ENCODE results near the gene BRSK2. TPM values are rescaled to one million over a fixed set of nuclear protein-coding genes. Genes with fewer than 3 reads are reported as not detected.

BRSK2 gene
- total RNA-seq, 4 donors from 2014 or later: 0.23 to 0.68 TPM; not detected in 2

GRCh38 chr11:1387521-1387920, 2.2 kb upstream of the BRSK2 start:
- 92 to 93% methylated on average over 10 of the region's 10 CpGs for WGBS, 2 donors
- TF ChIP-seq POLR2A (IDR thresholded peaks at IDR 0.05): no peak
- TF ChIP-seq, protein P1, sequence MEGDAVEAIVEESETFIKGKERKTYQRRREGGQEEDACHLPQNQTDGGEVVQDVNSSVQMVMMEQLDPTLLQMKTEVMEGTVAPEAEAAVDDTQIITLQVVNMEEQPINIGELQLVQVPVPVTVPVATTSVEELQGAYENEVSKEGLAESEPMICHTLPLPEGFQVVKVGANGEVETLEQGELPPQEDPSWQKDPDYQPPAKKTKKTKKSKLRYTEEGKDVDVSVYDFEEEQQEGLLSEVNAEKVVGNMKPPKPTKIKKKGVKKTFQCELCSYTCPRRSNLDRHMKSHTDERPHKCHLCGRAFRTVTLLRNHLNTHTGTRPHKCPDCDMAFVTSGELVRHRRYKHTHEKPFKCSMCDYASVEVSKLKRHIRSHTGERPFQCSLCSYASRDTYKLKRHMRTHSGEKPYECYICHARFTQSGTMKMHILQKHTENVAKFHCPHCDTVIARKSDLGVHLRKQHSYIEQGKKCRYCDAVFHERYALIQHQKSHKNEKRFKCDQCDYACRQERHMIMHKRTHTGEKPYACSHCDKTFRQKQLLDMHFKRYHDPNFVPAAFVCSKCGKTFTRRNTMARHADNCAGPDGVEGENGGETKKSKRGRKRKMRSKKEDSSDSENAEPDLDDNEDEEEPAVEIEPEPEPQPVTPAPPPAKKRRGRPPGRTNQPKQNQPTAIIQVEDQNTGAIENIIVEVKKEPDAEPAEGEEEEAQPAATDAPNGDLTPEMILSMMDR (IDR thresholded peaks at IDR 0.05): no peak
- intact Hi-C loops (cut with DNase I; ENCODE audit: low total_unique reads): no loop called here
- no peak for DNase-seq (ENCODE audit: low spot score in 2 of 2)
- no peak overlapping the region for H3K4me3 ChIP-seq (ENCODE audit: low read depth, poor library complexity, severe bottlenecking)

DNA sequence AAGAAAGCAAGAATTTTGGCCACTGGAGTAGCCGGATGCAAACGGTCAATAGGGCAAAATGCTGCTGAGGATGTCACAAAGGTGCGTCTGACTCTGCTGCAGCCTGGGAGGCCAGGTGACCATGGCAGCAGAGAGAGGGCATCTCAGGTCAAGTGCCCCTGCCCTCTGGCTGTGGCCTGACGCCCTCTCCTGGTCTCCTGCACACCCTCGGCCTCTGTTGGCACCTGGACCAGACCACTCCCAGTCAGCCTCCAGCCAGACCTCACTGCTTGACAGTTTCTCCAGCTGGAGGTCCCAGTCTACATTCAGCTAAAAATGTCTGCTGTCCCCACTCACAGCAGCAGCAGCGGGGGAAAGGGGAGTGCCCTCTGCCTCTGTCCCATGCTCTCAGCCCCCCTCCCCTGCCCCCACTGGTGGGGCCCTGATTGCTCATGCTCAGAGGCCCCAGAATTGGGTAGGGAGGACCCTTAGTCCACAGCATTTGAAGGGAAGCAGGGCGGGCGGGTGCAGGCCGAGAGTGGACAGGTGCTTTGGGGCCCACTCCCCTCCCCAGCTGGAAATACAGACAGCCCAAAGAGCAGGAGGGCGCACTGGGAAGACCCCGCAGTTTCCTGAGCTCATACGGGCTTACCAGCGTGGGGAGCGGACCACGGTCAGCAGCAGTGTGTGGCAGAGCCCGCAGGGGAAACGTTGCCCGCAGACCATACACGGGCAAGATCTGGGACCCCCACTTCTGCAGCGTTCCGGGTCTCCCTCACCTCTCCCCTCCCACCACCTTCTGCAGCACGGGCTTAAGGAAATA, 1.6 kb upstream of the BRSK2 start:
- intact Hi-C loops (cut with DNase I; ENCODE audit: low total_unique reads): no loop called here
- DNase-seq (ENCODE audit: low spot score in 2 of 2): no peak
- TF ChIP-seq, protein P1 (IDR thresholded peaks at IDR 0.05): no peak
- TF ChIP-seq POLR2A (IDR thresholded peaks at IDR 0.05): no peak
- no peak overlapping the region for H3K4me3 ChIP-seq (ENCODE audit: low read depth, poor library complexity, severe bottlenecking)
- 65 to 69% methylated on average over 22 of the region's 22 CpGs for WGBS, 2 donors

DNA sequence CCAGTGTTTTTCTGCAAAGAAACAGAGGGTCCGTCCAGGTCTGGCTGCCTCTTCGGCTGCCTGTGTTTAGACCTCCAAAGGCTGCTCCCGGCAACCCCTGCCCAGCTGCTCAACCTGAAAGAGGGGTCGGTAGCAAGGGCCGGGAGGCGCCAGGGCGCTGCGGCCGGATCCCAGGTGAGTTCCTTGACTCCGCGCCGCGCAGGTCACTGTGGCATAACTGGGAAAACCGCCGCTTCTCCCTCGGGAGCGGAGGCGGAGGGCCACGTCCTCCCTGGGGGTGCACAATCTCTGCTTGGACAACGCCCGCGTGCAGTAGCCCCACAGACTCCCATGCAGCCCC, 1.0 kb upstream of the BRSK2 start:
- no peak for DNase-seq (ENCODE audit: low spot score in 2 of 2)
- no peak overlapping the region for H3K4me3 ChIP-seq (ENCODE audit: low read depth, poor library complexity, severe bottlenecking)
- intact Hi-C loops (cut with DNase I; ENCODE audit: low total_unique reads): no loop called here
- WGBS, 2 donors: 7 to 15% methylated on average over 18 to 19 of the region's 22 CpGs
- TF ChIP-seq POLR2A (IDR thresholded peaks at IDR 0.05): no peak
- TF ChIP-seq, protein P1 (IDR thresholded peaks at IDR 0.05): no peak

DNA sequence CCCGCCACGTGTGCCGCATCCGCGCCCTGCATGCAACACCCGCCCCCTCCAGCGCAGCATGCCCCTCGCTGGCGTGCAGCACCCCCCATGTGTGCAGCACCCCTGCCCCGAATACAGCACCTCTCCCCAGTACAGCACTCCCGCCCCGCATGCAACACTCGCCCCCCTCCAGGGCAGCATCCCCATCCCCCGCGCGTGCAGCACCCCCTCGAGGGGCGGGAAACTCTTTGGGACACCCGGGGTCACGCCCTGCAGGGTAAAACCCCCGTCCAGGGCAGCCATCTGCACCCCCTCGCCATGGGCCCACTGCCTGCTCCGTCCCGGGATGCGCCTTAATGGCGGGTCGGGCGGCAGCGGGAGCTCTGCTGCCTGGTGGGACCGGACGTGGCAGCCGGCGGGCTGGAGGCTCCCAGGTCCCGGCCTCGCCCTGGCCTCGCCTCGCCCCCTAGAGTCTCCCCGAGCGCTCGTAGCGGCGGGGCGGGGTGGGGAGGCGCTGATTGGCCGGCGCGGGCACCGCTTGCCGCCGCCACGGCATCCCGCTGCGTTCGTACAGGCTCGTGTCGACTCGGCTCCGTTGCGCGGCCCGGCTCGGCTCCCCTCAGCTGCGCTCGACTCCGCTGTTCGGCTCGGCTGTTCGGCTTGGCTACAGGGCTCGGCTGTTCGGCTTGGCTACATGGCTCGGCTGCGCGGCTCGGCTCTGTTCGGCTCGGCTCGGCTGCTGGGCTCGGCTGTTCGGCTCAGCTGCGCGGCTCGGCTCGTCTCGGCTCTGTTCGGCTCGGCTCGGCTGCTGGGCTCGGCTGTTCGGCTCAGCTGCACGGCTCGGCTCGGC, 417 bp upstream of the BRSK2 start:
- intact Hi-C loops (cut with DNase I; ENCODE audit: low total_unique reads): no loop called here
- peak; percentile 96 to 99 for DNase-seq (ENCODE audit: low spot score in 2 of 2)
- TF ChIP-seq POLR2A (IDR thresholded peaks at IDR 0.05): no peak
- TF ChIP-seq, protein P1 (IDR thresholded peaks at IDR 0.05): no peak
- 0 to 1% methylated on average over 5 to 15 of the region's 92 CpGs for WGBS, 2 donors
- no peak overlapping the region for H3K4me3 ChIP-seq (ENCODE audit: low read depth, poor library complexity, severe bottlenecking)

- TF ChIP-seq, protein P1 (IDR thresholded peaks at IDR 0.05): no peak
- TF ChIP-seq POLR2A (IDR thresholded peaks at IDR 0.05): no peak
- intact Hi-C loops (cut with DNase I; ENCODE audit: low total_unique reads): no loop called here
- 3 to 7% methylated on average over 9 to 33 of the region's 73 CpGs for WGBS, 2 donors
- no peak overlapping the region for H3K4me3 ChIP-seq (ENCODE audit: low read depth, poor library complexity, severe bottlenecking)
- no peak for DNase-seq (ENCODE audit: low spot score in 2 of 2)
Observed at GRCh38 chr11:1390569-1391164, 933 bp downstream of the BRSK2 start.
